HG03378 (cell line): ENCODE results near the gene IRX5.

ENCODE experiments used
- ATAC-seq: cut with Tn5 transposase; IDR thresholded peaks from one replicate; pipeline ENCODE4 v1.9.1; 2021; ENCODE audit warnings: mild to moderate bottlenecking, moderate library complexity; ENCODE audit not compliant: unreplicated experiment

The IRX5 gene

DNA sequence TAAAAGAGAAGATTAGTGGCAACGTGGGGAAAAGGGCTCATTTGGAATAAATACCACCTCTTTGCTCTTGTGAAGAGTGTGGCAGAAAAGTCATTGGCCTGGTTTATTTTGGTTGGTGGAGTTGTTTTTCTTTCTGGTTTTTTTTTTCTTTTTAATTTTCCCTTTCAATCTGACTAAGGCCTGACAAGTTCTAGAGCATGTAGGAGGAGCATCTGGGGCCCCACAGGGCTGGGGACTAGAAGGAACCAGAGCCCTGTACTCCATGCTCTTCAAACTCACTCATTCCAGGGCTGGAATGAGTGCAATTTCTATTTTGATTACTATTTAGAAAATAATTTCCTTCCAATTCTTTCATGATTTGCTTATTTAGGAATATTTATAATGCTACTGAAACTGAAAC is 13.3 kb downstream of the IRX5 start:
- ATAC-seq, result no peak

DNA sequence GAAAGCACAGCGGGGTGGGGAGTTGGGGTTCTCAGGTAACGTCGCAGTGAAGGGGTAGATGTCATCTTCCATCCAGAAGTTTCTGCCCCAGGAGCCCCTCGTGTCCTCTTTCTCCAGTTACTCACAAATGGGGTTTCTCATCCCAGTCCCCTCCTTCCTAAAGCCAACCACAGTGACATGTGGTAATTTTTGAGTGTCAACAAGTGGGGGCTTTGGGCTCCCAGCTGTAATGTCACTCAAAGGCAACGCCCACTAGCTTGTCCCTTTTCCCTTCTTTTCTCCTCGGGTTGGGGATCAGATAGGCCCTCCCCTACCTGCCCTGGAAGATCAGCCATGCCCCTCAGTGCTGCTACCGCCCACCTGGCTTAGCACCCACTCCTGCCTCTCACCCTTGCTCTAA is 14.4 kb downstream of the IRX5 start:
- ATAC-seq, result no peak

DNA sequence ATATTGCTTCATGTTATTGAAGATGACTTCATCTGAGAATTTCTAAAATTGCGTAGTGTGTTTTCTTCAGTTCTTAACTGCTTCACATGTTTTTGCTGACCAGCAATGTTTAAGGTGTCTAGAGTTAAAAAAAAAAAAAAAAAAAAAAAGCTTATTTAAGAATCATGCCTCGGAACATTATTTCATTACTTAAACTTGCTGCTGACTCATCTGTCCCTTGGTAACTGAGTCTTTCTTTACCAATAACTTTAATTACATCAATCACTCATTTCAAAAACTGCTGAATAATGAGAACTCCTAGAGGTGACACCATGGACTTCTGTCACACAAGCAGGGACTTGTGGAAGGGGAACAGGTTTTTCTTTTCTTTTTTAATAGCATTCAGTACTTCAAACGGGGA is 16.2 kb downstream of the IRX5 start:
- ATAC-seq, result no peak

- no peak for ATAC-seq
Observed at GRCh38 chr16:54947616-54948015, 17.0 kb downstream of the IRX5 start.

GRCh38 chr16:54952195-54952594 is 21.5 kb downstream of the IRX5 start:
- no peak for ATAC-seq

DNA sequence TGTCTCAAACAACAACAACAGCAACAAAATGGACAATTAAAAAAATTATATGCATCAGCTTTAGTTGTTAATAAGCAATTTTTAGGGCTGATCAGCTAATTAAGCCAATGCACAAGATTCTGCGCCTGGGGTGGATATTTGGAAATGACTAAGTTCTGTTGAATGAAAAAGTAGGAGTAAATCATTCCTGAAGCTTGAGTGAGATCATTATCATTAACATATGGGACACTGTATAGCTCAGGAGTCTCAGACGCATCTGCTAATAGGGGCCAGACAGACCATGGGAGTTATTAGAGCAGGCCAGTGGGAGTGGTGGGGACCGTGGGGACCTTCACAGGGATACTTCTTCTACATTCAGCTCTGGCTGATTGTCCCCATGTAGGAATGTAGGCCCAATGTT is 22.8 kb downstream of the IRX5 start:
- no peak for ATAC-seq

- no peak for ATAC-seq
Observed at GRCh38 chr16:54954220-54954619, 23.6 kb downstream of the IRX5 start.

- ATAC-seq, result no peak
Observed at GRCh38 chr16:54955757-54956156, 25.1 kb downstream of the IRX5 start.

DNA sequence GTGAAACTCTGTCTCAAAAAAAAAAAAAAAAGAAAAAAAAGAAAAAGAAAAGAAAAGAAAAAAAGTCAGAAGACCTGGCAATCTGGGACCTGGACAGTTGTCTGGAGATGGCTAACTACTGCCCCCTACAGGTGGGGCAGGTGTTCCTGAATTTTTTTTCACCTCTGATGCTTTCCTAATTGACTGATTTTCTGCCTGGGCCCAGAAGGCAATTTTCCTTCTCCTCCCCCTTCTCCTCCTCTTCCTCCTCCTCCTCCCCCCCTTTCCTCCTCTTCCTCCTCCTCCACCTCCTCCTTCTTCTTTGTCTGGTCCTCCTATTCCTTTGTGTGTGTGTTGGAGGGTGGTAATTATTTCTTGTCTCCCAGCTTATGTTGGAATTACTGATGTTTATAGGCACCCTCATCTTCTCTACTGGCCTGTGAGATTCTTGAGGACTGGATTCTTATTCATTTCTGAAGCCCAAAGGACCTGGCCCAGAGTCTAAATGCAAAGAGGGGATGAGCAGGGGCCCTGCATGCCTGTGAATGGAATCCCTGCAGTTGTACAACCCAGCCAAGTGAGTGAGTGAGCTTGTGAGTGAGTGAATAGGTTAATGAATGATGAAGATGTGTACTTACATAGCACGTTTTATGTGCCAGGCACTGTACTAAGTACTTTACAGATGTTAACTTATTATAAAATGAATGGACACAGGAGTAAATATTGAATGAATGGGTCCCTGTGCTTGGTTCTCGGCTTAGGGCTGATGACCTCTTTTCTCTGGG is 26.9 kb downstream of the IRX5 start:
- ATAC-seq, result no peak

DNA sequence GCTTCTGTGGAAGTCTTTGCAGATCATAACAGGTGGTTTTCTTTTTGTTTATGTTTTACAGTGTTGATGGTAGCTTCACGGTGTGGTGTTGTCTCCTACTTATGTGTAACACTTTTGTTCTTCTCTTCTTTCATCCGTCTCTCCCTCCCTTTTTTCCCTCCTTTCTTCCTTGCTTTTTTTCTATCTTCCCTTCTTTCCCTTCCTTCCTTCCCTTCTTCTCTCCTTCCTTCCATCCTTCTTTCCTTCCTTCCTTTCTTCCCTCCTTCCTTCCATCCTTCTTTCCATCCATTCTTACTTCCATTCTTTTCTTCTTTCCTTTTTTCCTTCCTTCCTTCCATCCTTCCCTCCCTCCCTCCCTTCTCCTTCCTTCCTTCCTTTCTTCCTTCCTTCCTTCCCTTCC is 31.4 kb downstream of the IRX5 start:
- no peak for ATAC-seq

GRCh38 chr16:54964239-54964638 is 33.6 kb downstream of the IRX5 start:
- ATAC-seq, result no peak

GRCh38 chr16:54965464-54965863 is 34.8 kb downstream of the IRX5 start:
- ATAC-seq, result no peak

DNA sequence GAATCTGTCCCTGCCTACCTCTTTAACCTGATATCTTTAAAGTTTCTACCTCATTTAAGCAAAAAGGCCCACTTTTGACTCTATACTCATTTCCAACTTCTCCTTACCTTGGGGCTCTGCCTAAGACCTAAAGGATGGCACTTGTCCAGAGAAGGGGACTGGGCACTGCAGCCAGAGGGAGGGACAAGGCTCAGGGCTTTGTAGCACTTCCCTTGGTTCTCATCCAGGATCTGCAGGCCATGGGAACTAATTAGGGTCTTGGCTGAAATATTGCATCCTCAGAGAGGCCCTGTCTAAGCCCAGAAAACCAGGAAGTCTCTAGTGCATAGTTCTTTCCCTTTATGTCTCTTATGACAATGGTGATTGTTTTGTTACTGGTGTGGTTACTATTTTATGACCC is 37.3 kb downstream of the IRX5 start:
- ATAC-seq, result no peak

- no peak for ATAC-seq
Observed at GRCh38 chr16:54968784-54969183, 38.1 kb downstream of the IRX5 start.

DNA sequence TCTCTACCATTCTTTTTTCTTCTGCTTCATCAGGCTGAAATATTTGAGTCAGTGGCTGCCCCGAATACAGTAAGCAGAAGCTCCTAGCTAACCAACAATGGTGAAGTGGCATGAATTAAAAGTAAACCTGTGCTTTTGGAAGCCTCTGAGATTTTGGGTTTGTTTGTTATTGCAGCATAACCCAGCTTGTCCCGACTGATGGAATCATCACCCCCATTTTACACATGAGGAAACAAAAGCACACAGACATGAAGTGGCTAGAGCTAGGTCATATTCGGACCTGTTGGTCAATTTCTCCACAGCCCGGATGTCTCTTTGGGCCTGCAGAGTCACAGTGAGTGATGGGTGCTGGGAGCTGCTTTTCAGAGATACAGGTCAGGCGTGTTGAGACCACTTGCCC is 39.4 kb downstream of the IRX5 start:
- ATAC-seq, result no peak

DNA sequence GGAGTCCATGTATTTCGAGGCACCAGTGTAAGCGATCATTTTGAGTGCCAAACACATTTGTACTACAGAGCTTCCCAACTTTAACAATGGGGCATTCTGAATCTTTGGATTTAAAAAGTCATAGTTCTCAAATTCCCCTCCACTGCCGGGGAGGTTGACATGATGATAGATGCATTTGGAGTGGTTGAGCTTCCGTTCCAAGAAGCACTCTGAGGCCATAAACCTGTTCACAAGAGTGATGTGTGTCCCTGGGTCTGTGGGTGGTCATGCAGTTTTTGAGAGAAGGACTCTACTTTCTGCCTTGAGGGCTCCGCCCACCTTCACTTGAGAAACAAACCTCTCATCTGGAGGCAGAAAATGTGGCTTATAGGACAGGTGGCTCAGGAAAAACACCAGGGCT is 43.7 kb downstream of the IRX5 start:
- ATAC-seq, result no peak

GRCh38 chr16:54976651-54977200 is 46.1 kb downstream of the IRX5 start:
- no peak for ATAC-seq

DNA sequence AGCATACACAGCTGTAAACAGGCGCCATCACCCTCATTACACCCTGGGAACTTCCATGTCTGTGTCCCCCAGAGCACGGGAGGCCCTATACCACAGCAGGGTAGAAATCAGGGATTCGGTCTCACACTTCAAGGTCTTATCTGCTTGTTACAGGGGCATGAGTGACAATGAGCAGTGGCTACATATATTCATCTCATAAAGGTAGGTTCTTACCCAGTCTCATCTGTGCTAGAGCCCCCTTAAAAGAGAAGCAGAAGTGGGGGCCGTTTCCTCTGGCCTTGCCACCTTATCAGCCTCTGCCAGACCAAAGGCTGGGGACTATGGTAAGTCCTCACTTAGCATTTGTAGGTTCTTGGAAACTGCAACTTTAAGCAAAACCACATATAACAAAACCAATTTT is 46.5 kb downstream of the IRX5 start:
- no peak for ATAC-seq

DNA sequence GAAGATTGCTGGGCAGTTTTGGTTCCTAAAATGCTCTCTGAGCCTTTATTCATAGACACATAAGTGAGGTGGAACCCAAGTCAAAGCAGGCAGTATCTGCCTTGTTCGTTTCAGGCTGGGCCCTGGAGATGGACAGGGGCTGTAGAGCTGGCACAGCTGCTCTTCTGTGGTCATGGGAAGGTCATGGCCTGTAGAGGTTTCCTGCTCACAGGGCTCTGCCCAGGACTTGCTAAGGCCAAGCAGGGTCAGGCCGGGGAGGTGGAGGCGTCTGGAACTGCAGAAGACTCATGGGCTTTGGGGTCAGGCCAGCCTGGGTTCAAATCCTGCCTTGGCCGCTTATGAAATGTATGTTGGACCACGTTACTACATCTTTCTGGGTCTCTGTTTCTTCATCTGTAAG is 50.2 kb downstream of the IRX5 start:
- no peak for ATAC-seq
